Activated gamma-delta T cell treated with Interleukin-2 at 50 U/mL for 16 hours (primary cell): ENCODE data around the gene MSX2.

Source experiments
- DNase-seq: peaks from one replicate; pipeline ENCODE4 v3.0.0-alpha.2; 2020

The MSX2 gene

DNA sequence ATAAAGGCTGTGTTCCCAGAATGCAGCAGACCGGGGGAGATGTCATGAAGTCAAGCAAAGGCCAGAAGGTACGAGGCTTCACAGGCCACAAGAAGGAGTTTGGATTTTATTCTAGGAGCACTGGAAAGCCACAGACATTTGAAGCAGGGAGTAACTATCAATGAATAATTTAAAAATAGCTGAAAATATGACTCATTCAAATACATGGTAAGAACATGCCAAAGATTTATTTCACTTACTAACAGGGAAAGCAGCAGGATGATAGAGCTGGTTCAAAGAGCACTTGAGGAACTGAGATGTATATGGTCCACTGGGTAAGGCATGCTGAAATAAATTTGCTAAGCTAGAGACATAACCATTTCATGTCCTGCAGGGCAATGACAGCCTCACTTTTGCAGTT is 53.2 kb downstream of the MSX2 start:
- DNase-seq, result no peak
